HUES6 (cell line): Measurements from ENCODE around the gene NRG3.

Experiments
- H3K27ac ChIP-seq: 2 replicates; pipeline ENCODE4 v1.7.0; 2013; ENCODE audit warnings: low read depth, mild to moderate bottlenecking, low read length, inconsistent platforms
- H3K27me3 ChIP-seq: 2 replicates; pipeline ENCODE4 v1.6.1; 2013; ENCODE audit warnings: low read length; ENCODE audit not compliant: control insufficient read depth, insufficient read depth
- H3K36me3 ChIP-seq: 2 replicates; pipeline ENCODE4 v1.6.1; 2013; ENCODE audit warnings: low read length; ENCODE audit not compliant: control insufficient read depth, insufficient read depth
- H3K4me1 ChIP-seq: 2 replicates; pipeline ENCODE4 v1.6.1; 2013; ENCODE audit warnings: low read length; ENCODE audit not compliant: control insufficient read depth, insufficient read depth
- H3K4me3 ChIP-seq: 2 replicates; pipeline ENCODE4 v1.5.1; 2013; ENCODE audit warnings: low read depth, low read length
- H3K9ac ChIP-seq: one replicate; pipeline ENCODE4 v1.6.1; 2013; ENCODE audit warnings: mild to moderate bottlenecking, low read length
- H3K9me3 ChIP-seq: 2 replicates; pipeline ENCODE4 v1.6.1; 2013; ENCODE audit warnings: low read depth, low read length; ENCODE audit not compliant: control insufficient read depth, insufficient read depth

NRG3 gene

GRCh38 chr10:82609845-82610244 is 734.9 kb downstream of the NRG3 start:
- Histone ChIP-seq H3K4me1 (peaks cover 16% of the 10 kb centered on the region), H3K9ac (no peak overlapping the region), H3K9me3 (peaks cover 5% of the 10 kb centered on the region; the same call in 1 of the 2 replicates), H3K36me3 (no peaks in the 10 kb centered on the region), H3K27ac (no peak overlapping the region), H3K27me3 (no peaks in the 10 kb centered on the region), H3K4me3 (no peak overlapping the region)

- Histone ChIP-seq H3K27ac (no peak overlapping the region), H3K9me3 (peaks cover 6% of the 10 kb centered on the region; the same call in 1 of the 2 replicates)
Measured at GRCh38 chr10:82618007-82618406, 743.0 kb downstream of the NRG3 start.

GRCh38 chr10:82621680-82622079 is 746.7 kb downstream of the NRG3 start:
- no peaks in the 10 kb centered on the region for H3K27me3 ChIP-seq
- H3K4me3 ChIP-seq, result no peak overlapping the region
- no peaks in the 10 kb centered on the region; the same call in 1 of the 2 replicates for H3K4me1 ChIP-seq
- peaks cover 6% of the 10 kb centered on the region; the same call in 1 of the 2 replicates for H3K9me3 ChIP-seq
- no peak overlapping the region for H3K9ac ChIP-seq
- no peak overlapping the region for H3K27ac ChIP-seq
- no peaks in the 10 kb centered on the region for H3K36me3 ChIP-seq

More at GRCh38 chr10:82618007-82618406, 743.0 kb downstream of the NRG3 start:
- Histone ChIP-seq H3K4me1 (no peaks in the 10 kb centered on the region; the same call in 1 of the 2 replicates), H3K4me3 (no peak overlapping the region), H3K36me3 (no peaks in the 10 kb centered on the region), H3K9ac (no peak overlapping the region), H3K27me3 (no peaks in the 10 kb centered on the region)

- Histone ChIP-seq H3K4me1 (no peaks in the 10 kb centered on the region; the same call in 1 of the 2 replicates), H3K36me3 (no peaks in the 10 kb centered on the region), H3K9ac (no peak overlapping the region), H3K4me3 (no peak overlapping the region), H3K27ac (no peak overlapping the region), H3K27me3 (no peaks in the 10 kb centered on the region), H3K9me3 (peaks cover 6% of the 10 kb centered on the region; the same call in 1 of the 2 replicates)
Measured at GRCh38 chr10:82622479-82622878, 747.5 kb downstream of the NRG3 start.

DNA sequence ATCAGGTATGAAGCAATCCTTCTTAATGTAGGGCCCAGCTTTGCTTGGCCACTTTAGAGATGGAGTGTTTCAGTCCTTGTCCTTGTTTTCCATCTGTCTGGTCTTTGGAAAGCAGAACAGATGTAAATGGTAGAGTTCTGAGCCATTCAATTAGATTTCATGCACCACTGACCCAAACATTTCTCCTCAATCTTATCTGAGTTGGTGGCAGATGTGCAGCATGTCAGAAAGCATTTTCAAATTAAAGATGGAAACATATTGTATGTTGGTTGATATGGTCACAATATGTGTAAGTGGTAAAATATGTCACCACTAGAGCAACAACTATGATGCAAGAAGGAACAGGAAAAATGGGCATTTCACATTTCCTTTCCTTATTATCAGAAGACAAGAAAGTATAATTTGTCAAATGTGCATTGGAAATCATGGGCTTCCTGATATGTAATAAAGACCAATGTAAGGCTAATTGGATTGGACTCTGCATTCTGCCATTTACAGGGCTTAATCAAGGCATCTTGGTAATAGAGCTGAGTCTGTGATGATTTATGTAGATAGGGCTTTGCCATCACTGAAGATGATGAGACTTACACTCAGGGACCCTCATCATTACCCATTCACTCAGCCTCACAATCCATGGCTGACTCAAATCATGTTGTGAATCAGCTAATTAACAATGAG is 750.7 kb downstream of the NRG3 start:
- Histone ChIP-seq H3K9me3 (no peaks in the 10 kb centered on the region), H3K4me3 (no peak overlapping the region), H3K27ac (no peak overlapping the region), H3K9ac (no peak overlapping the region), H3K4me1 (no peaks in the 10 kb centered on the region; the same call in 1 of the 2 replicates), H3K27me3 (no peaks in the 10 kb centered on the region), H3K36me3 (no peaks in the 10 kb centered on the region)

DNA sequence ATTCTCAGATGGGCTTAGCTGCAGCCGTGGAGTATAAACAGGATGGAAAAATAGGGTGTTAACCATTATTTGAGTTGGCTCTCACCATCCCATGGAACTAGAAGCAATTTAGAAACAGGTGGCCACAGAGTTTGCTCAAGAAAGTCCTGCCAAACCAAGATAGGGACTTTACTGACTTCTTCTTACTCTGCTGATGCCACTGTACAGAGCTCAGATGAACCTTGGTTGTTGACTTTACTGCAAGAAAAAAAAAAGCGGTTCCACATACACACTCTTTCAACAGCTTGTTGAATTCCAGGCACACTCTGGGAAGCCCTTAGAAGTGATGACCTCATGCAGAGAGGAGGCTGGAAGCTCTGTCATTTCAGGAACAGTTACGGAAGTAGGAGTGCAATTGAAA is 753.4 kb downstream of the NRG3 start:
- Histone ChIP-seq H3K27ac (no peak overlapping the region), H3K27me3 (no peaks in the 10 kb centered on the region), H3K4me1 (no peaks in the 10 kb centered on the region), H3K36me3 (no peaks in the 10 kb centered on the region), H3K9ac (no peak overlapping the region), H3K4me3 (no peak overlapping the region), H3K9me3 (no peaks in the 10 kb centered on the region)

GRCh38 chr10:82643076-82643475 is 768.1 kb downstream of the NRG3 start:
- H3K9me3 ChIP-seq, result no peaks in the 10 kb centered on the region
- H3K36me3 ChIP-seq, result no peaks in the 10 kb centered on the region
- no peaks in the 10 kb centered on the region for H3K4me1 ChIP-seq
- H3K27ac ChIP-seq, result no peak overlapping the region
- no peaks in the 10 kb centered on the region for H3K27me3 ChIP-seq
- no peak overlapping the region for H3K4me3 ChIP-seq
- no peak overlapping the region for H3K9ac ChIP-seq

- no peaks in the 10 kb centered on the region for H3K36me3 ChIP-seq
- H3K9ac ChIP-seq, result no peak overlapping the region
- no peak overlapping the region for H3K4me3 ChIP-seq
- H3K27me3 ChIP-seq, result no peaks in the 10 kb centered on the region
- no peaks in the 10 kb centered on the region for H3K4me1 ChIP-seq
- H3K9me3 ChIP-seq, result no peaks in the 10 kb centered on the region
- no peak overlapping the region for H3K27ac ChIP-seq
Measured at GRCh38 chr10:82643601-82644000, 768.6 kb downstream of the NRG3 start.

- Histone ChIP-seq H3K27ac (no peak overlapping the region), H3K9ac (no peak overlapping the region), H3K36me3 (no peaks in the 10 kb centered on the region), H3K4me3 (no peak overlapping the region), H3K27me3 (no peaks in the 10 kb centered on the region), H3K9me3 (no peaks in the 10 kb centered on the region), H3K4me1 (no peaks in the 10 kb centered on the region)
Measured at GRCh38 chr10:82645221-82645620, 770.2 kb downstream of the NRG3 start.

DNA sequence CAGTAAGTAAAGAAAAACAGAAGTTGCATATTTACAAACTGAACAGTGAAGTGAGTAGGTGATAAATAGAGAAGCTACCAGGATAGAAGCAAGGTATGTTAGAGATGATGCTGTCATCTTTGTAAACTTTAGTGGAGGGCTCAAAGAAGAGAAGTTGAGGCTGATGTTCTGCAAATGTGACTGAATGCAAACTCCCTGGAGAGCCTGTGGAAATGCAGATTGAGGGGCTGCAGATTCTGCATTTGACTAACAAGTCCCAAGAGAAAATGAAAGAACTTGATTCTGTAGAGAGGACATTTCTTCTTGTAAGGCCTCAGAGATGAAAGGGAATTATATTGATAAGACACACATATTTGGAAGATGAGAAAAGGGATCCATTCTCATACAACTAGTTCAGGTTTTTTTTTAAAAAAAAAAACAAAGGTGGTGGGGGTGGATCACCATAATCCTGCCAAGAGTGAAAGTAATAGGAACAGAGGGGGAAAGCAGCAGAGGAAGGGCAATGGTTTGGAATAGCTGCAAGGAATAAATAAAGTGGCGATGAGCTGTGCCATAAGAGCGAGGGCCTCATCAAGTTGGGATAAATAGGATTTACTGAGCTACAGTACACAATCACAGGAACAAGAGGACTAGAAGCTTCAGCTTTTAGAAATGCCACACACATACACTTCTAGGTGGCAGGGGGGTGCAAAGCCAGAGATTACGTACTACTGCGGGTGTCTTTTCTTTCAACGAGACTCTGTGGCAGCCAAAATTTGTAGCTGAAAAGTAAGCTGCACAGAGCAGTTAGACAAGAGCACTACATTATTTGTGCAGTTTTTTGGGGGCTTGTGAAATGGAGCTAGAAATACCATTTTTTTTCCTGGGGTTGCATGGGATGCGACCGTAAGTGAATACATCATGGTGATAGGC is 778.5 kb downstream of the NRG3 start:
- no peak overlapping the region for H3K4me3 ChIP-seq
- no peak overlapping the region for H3K27ac ChIP-seq
- no peak overlapping the region for H3K9ac ChIP-seq
- peaks cover 24% of the 10 kb centered on the region for H3K4me1 ChIP-seq
- H3K36me3 ChIP-seq, result no peaks in the 10 kb centered on the region
- H3K27me3 ChIP-seq, result no peaks in the 10 kb centered on the region
- peaks cover 3% of the 10 kb centered on the region; the same call in 1 of the 2 replicates for H3K9me3 ChIP-seq

GRCh38 chr10:82660205-82660604 is 785.2 kb downstream of the NRG3 start:
- Histone ChIP-seq H3K4me1 (peaks cover 15% of the 10 kb centered on the region; the same call in 1 of the 2 replicates), H3K36me3 (no peaks in the 10 kb centered on the region), H3K9ac (no peak overlapping the region), H3K27me3 (no peaks in the 10 kb centered on the region), H3K9me3 (no peaks in the 10 kb centered on the region), H3K27ac (no peak overlapping the region), H3K4me3 (no peak overlapping the region)
